ENCODE measurements around the gene TBC1D10A. TPM values are rescaled to one million over a fixed set of nuclear protein-coding genes. Genes with fewer than 3 reads are reported as not detected.

The TBC1D10A gene
- total RNA-seq, 2 donors from 2014 or later, result 34.3 to 35.8 TPM

DNA sequence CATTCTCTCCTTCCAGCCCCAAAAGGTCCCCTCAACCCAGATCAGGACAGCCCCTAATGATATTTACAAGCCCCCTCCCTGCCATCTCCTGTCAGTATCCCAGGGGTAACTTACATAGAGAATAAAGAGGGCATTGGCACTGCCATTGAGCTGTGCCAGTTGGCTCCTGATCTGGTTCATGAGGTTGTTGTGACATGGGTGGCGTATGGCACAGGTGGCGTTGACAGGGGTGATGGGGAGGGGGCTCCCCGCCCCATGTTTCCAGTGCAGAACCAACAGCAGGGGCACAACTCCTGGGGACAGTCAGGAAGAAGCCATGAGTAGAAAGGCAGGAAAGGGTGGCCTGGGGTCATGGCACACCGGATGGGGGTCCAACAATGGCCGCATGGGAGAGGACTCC, 82.1 kb downstream of the TBC1D10A start:
- Histone ChIP-seq H3K36me3 (no peaks in the 10 kb centered on the region), H3K27ac (no peak overlapping the region), H3K9me3 (no peaks in the 10 kb centered on the region), H3K27me3 (peaks cover 6% of the 10 kb centered on the region), H3K9ac (ENCODE audit: low read depth in 2 of 2, low read length in 2 of 2) (peak overlapping the region in 1 of 2 donors; percentile 78), H3K4me3 (peak overlapping the region; percentile 61), H3K4me1 (peaks cover 13% of the 10 kb centered on the region)
- DNase-seq, result no peak
- intact Hi-C loops (cut with DNase I), result no loop called here
- TF ChIP-seq, protein P1, sequence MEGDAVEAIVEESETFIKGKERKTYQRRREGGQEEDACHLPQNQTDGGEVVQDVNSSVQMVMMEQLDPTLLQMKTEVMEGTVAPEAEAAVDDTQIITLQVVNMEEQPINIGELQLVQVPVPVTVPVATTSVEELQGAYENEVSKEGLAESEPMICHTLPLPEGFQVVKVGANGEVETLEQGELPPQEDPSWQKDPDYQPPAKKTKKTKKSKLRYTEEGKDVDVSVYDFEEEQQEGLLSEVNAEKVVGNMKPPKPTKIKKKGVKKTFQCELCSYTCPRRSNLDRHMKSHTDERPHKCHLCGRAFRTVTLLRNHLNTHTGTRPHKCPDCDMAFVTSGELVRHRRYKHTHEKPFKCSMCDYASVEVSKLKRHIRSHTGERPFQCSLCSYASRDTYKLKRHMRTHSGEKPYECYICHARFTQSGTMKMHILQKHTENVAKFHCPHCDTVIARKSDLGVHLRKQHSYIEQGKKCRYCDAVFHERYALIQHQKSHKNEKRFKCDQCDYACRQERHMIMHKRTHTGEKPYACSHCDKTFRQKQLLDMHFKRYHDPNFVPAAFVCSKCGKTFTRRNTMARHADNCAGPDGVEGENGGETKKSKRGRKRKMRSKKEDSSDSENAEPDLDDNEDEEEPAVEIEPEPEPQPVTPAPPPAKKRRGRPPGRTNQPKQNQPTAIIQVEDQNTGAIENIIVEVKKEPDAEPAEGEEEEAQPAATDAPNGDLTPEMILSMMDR (IDR thresholded peaks at IDR 0.05), result no peak

DNA sequence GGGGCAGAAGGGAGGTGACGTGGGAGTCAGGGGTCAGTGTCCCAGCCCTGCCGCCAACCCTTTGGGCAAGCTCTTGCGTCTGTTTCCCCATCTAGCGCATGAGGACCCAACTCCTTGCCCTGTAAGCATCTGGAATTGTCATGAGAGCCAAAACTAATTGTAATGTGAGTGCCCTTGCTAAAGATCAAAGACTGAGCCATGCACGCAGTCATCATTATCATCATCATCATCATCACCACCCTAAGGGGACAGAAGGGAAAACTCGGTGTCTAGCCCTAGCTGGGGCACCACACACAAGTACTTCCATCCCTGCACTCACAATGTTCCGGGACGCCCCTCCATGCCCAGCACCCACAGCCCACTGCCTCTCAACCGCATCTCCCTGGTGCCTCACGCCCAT, 82.7 kb downstream of the TBC1D10A start:
- no peak overlapping the region for H3K4me3 ChIP-seq
- TF ChIP-seq, protein P1 (IDR thresholded peaks at IDR 0.05), result no peak
- intact Hi-C loops (cut with DNase I), result no loop called here
- no peak for DNase-seq
- H3K4me1 ChIP-seq, result peaks cover 11% of the 10 kb centered on the region
- H3K9me3 ChIP-seq, result no peaks in the 10 kb centered on the region
- H3K36me3 ChIP-seq, result no peaks in the 10 kb centered on the region
- H3K27me3 ChIP-seq, result peaks cover 6% of the 10 kb centered on the region
- no peak overlapping the region for H3K27ac ChIP-seq
- no peak overlapping the region for H3K9ac ChIP-seq (ENCODE audit: low read depth in 2 of 2, low read length in 2 of 2)

DNA sequence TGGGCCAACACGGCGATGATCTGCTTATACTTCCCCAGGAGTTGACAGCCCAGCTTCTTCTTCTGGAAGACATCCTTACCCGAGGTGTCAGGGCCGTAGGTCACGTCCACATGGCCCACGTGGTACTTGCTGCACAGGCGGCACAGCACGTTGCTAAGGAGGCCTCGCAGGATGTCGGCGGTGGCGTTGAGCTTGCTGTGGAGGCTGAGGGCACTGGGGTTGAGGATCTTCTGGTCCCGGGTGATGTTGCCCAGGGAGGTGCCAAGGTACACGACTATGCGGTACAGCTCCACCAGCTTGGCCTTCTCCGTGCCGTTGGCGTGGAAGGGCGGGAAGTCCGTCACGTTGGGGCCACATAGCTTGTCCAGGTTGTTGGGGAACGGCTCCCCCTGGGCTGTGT, 83.1 kb downstream of the TBC1D10A start:
- intact Hi-C loops (cut with DNase I), result no loop called here
- Histone ChIP-seq H3K27me3 (peaks cover 6% of the 10 kb centered on the region), H3K27ac (no peak overlapping the region), H3K9me3 (no peaks in the 10 kb centered on the region), H3K9ac (ENCODE audit: low read depth in 2 of 2, low read length in 2 of 2) (no peak overlapping the region), H3K4me1 (peaks cover 7% of the 10 kb centered on the region), H3K36me3 (no peaks in the 10 kb centered on the region), H3K4me3 (no peak overlapping the region)
- TF ChIP-seq, protein P1 (IDR thresholded peaks at IDR 0.05), result no peak
- DNase-seq, result no peak

Other genes starting within 250 kb of the TBC1D10A start
- gene HORMAD2, start 246.5 kb downstream of the TBC1D10A start, total RNA-seq, result not detected
- 10 to 100 TPM in 1 of 2 donors, 1 to 10 TPM in 1; 9.5 to 12.5 TPM for gene LIF, start 80.2 kb downstream of the TBC1D10A start, total RNA-seq
- gene OSM, start 60.1 kb downstream of the TBC1D10A start, total RNA-seq, result under 1 TPM; 0.21 to 0.44 TPM
- 1 to 10 TPM; 4.5 to 5.0 TPM for gene CASTOR1, start 37.4 kb downstream of the TBC1D10A start, total RNA-seq
- gene SF3A1, start 30.0 kb upstream of the TBC1D10A start, total RNA-seq, result 100 to 1,000 TPM; 151 to 194 TPM
- 1 to 10 TPM; 1.1 to 1.6 TPM for gene CCDC157, start 30.1 kb upstream of the TBC1D10A start, total RNA-seq
- gene RNF215, start 60.5 kb upstream of the TBC1D10A start, total RNA-seq, result 1 to 10 TPM; 5.8 to 9.4 TPM
- gene SEC14L2, start 70.1 kb upstream of the TBC1D10A start, total RNA-seq, result 10 to 100 TPM in 1 of 2 donors, 1 to 10 TPM in 1; 2.0 to 10.3 TPM
- 10 to 100 TPM; 39.7 to 55.1 TPM for gene MTFP1, start 98.8 kb upstream of the TBC1D10A start, total RNA-seq
- not detected for gene SEC14L3, start 145.1 kb upstream of the TBC1D10A start, total RNA-seq
- not detected for gene SEC14L4, start 178.8 kb upstream of the TBC1D10A start, total RNA-seq
- not detected for gene SEC14L6, start 219.8 kb upstream of the TBC1D10A start, total RNA-seq
- 10 to 100 TPM; 13.4 to 18.8 TPM for gene GAL3ST1, start 247.7 kb upstream of the TBC1D10A start, total RNA-seq

All from colonic mucosa (tissue), 4 donors.